Measurements from ENCODE around the gene CACNA1B. TPM values are rescaled to one million over a fixed set of nuclear protein-coding genes. Genes with fewer than 3 reads are reported as not detected.

Gene CACNA1B
- total and polyA plus RNA-seq, 2 donors (not counting 1 experiment from before 2014, with no cell fraction given): 0.01 to 0.17 TPM

- Histone ChIP-seq H3K9me3 (ENCODE audit: control insufficient read depth, insufficient read depth, low read depth, low read length) (no peaks in the 10 kb centered on the region), H3K79me2 (ENCODE audit: control insufficient read depth, insufficient read depth, low read length) (no peaks in the 10 kb centered on the region), H3K4me1 (ENCODE audit: control insufficient read depth, extremely low read depth, insufficient read depth, low read length) (no peaks in the 10 kb centered on the region), H3K27ac (ENCODE audit: insufficient read depth, low read length) (no peak overlapping the region), H3K9ac (ENCODE audit: insufficient read depth, low read length) (no peak overlapping the region), H3K36me3 (ENCODE audit: control insufficient read depth, insufficient read depth, low read length) (peaks cover 11% of the 10 kb centered on the region), H2AFZ (ENCODE audit: low read length) (no peak overlapping the region), H3K4me3 (replicated peaks in 1 of 4; ENCODE audit: control extremely low read depth in 1 of 4, insufficient read depth in 1 of 4, low read depth in 3 of 4, low read length in 4 of 4) (no peak overlapping the region), H3K27me3 (ENCODE audit: control insufficient read depth, insufficient read depth, low read length) (no peaks in the 10 kb centered on the region), H4K20me1 (ENCODE audit: control insufficient read depth, extremely low read depth, insufficient read depth, low read length) (no peaks in the 10 kb centered on the region), H3K4me2 (ENCODE audit: extremely low read depth, insufficient read depth, low read length) (no peak overlapping the region)
- no peak for TF ChIP-seq CTCF (conservative IDR thresholded peaks at IDR 0.05 in 1 of 2, IDR thresholded peaks at IDR 0.05 in 1 of 2; ENCODE audit: low read depth in 1 of 2, low read length in 2 of 2)
- no peak for TF ChIP-seq EZH2 (IDR thresholded peaks at IDR 0.05; ENCODE audit: low read length, missing control alignments)
- DNase-seq (ENCODE audit: low read depth in 2 of 2): no peak
These were observed 48.2 kb upstream of the CACNA1B start for GRCh38 chr9:137829260-137829996.

DNA sequence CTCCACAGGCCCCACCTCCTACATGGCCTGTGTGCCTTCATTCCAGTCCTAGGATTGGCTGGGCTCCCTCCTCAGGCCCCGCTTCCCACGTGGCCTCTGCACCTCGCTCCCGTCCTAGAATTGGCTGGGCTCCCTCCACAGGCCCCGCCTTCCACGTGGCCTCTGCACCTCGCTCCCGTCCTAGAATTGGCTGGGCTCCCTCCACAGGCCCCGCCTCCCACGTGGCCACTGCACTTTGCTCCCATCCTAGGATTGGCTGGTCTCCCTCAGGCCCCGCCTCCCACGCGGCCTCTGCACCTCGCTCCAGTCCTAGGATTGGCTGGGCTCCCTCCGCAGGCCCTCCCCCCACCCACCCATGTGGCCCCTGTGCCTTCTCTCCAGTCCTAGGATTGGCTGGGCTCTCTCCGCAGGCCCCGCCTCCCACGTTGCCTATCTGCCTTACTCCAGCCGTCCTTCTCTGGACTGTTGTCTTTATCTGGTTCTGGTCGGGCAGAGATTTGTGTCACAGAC, 45.3 kb upstream of the CACNA1B start:
- no peaks in the 10 kb centered on the region for H4K20me1 ChIP-seq (ENCODE audit: control insufficient read depth, extremely low read depth, insufficient read depth, low read length)

More for the DNA sequence above, 45.3 kb upstream of the CACNA1B start:
- Histone ChIP-seq H3K4me1 (ENCODE audit: control insufficient read depth, extremely low read depth, insufficient read depth, low read length) (no peaks in the 10 kb centered on the region), H2AFZ (ENCODE audit: low read length) (no peak overlapping the region), H3K4me3 (replicated peaks in 1 of 4; ENCODE audit: control extremely low read depth in 1 of 4, insufficient read depth in 1 of 4, low read depth in 3 of 4, low read length in 4 of 4) (no peak overlapping the region), H3K27ac (ENCODE audit: insufficient read depth, low read length) (no peak overlapping the region), H3K4me2 (ENCODE audit: extremely low read depth, insufficient read depth, low read length) (no peak overlapping the region), H3K9ac (ENCODE audit: insufficient read depth, low read length) (no peak overlapping the region), H3K9me3 (ENCODE audit: control insufficient read depth, insufficient read depth, low read depth, low read length) (no peaks in the 10 kb centered on the region), H3K27me3 (ENCODE audit: control insufficient read depth, insufficient read depth, low read length) (no peaks in the 10 kb centered on the region), H3K36me3 (ENCODE audit: control insufficient read depth, insufficient read depth, low read length) (peaks cover 11% of the 10 kb centered on the region), H3K79me2 (ENCODE audit: control insufficient read depth, insufficient read depth, low read length) (no peaks in the 10 kb centered on the region)
- TF ChIP-seq CTCF (conservative IDR thresholded peaks at IDR 0.05 in 1 of 2, IDR thresholded peaks at IDR 0.05 in 1 of 2; ENCODE audit: low read depth in 1 of 2, low read length in 2 of 2) (no peak), EZH2 (IDR thresholded peaks at IDR 0.05; ENCODE audit: low read length, missing control alignments) (no peak)
- no peak for DNase-seq (ENCODE audit: low read depth in 2 of 2)

All from fibroblast of lung (primary cell).